ENCODE measurements around the gene GRN.

GRCh38 chr17:44344939-44345453 is at the start of gene GRN:
- TF ChIP-seq CTCF (IDR thresholded peaks at IDR 0.05) (no peak), EP300 (IDR thresholded peaks at IDR 0.05) (no peak)

Measured in suprapubic skin (tissue), 3 donors.